Peyer's patch (tissue), 4 donors: ENCODE data around the gene CEP128.

Source experiments
- CTCF ChIP-seq, 6 experiments: fragments of 450-650 bp in 4 of 6; fragments of 200-600 bp in 2 of 6; sonication (generic) in 1 of 6; IDR thresholded peaks; one replicate each; pipeline ENCODE4 v1.5.1; 2017 to 2019; ENCODE audit warnings: antibody characterized with exemption in 6 of 6, mild to moderate bottlenecking in 3 of 6, moderate library complexity in 1 of 6
- POLR2A ChIP-seq, 2 donors: fragments of 450-650 bp; IDR thresholded peaks; one replicate each; pipeline ENCODE4 v1.5.1; 2017; ENCODE audit warnings: antibody characterized with exemption in 2 of 2, mild to moderate bottlenecking in 2 of 2, moderate library complexity in 2 of 2

DNA sequence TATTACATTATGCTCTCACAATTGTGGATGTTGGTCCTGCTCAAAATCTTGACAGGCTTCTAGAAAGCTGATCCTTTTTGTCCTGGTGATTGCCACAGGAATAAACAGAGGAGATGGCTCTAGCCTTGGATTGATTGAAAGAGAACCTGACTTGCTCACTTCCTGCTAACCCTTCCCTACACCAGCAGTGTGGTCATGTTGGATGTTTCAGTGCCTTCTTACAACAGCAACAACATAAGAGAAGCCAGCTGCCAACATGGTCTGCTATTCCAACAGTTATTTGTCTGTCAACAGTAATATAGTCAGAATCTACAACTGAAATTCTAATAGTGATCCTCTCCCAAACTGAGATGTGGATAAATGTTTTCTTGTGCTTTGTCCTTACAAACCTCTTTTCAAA is 418.6 kb downstream of the CEP128 start:
- no peak for TF ChIP-seq CTCF (IDR thresholded peaks at IDR 0.05)
- TF ChIP-seq POLR2A (IDR thresholded peaks at IDR 0.05): no peak
